Suppressor macrophage (primary cell): Measurements from ENCODE around the gene CCDC89.

Experiments
- DNase-seq, 4 experiments: peaks; one replicate each; pipeline ENCODE4 v3.0.0-alpha.2; 2020 to 2022

Gene CCDC89

GRCh38 chr11:85652786-85653447, 33.1 kb downstream of the CCDC89 start:
- DNase-seq, result peak in 2 of 4 experiments; percentile 36 to 52

- DNase-seq, result no peak
Observed at GRCh38 chr11:85651118-85651517, 34.9 kb downstream of the CCDC89 start.

GRCh38 chr11:85647604-85648299, 38.2 kb downstream of the CCDC89 start, which contains the start of gene TMEM126A:
TMEM126A (plus strand) TSS chr11:85647967; CDS start chr11:85650256, 2,289 bp downstream.
- peak; percentile 91 to 96 (median 94) for DNase-seq

DNA sequence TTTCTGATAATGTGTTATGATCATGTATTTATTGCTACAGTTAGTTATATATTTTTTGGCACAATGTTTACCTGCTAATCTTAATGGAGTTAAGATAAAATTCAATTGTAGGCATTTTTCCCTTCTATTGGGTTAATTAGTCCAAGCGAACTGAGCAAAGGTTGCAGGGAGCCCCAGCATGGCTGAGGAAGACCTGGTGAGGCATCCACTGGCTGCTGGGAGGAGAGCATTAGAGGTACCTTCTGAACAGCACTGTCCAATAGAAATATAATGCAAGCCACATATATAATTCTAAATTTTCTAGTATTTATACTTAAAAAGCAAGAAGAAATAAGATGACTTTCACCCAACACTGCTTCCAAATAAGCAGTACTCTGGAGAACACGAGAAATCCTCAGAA, 38.9 kb downstream of the CCDC89 start:
- DNase-seq, result no peak

DNA sequence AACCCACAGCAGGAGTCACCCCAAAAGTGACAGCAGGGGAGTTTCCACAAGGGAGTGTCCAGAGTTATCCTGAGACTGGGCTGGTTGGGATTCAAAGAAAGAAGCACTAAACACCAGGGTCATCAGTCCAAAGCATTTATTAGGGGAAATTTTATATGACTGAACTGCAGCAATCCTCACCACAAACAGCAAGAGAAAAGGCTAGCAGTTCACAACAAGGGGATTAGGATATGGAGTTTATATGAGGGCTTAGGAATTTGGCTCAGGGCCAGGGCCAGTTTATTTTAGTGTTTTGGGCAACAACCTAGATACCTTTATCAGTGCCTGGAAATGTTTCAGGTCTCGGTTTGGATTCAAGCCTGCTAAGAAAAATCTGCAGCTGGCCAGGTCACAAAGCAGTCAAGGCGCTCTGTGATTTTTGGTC, 42.8 kb downstream of the CCDC89 start:
- DNase-seq, result no peak

- no peak for DNase-seq
Observed at GRCh38 chr11:85634747-85635146, 51.2 kb downstream of the CCDC89 start.
